ENCODE results near the gene PNPLA1.

PNPLA1 gene

DNA sequence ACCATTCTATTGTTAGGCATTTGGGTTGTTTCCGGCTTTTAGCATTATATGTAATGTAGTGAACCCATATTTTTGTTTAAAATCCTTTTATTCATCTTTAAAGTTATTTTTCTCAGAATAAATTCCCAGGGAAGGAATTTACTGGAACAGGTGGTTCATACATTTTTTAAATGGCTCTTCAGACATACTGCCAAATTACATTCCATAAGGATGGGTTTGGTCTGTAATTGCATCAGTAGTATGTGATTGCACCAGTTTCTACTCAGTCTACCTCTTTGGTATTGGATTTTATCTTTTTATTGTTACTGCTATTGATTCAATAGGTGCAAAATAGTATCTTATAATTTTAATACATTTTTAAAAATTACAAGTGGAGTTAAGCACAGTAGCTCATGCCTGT, 46.2 kb upstream of the PNPLA1 start:
- no peak overlapping the region for H2AFZ ChIP-seq (ENCODE audit: low read depth)
- no peak overlapping the region for H3K9ac ChIP-seq
- H3K27me3 ChIP-seq (ENCODE audit: insufficient read depth, low read depth): no peaks in the 10 kb centered on the region
- no peak overlapping the region for H3K4me3 ChIP-seq (IDR thresholded peaks at IDR 0.05; ENCODE audit: insufficient read depth, low read depth, low read length)
- no peak for TF ChIP-seq CTCF (conservative IDR thresholded peaks at IDR 0.05; ENCODE audit: low read depth, low read length)
- no peaks in the 10 kb centered on the region for H4K20me1 ChIP-seq (ENCODE audit: insufficient read depth)
- no peaks in the 10 kb centered on the region for H3K36me3 ChIP-seq (ENCODE audit: insufficient read depth)
- H3K27ac ChIP-seq: no peak overlapping the region
- no peaks in the 10 kb centered on the region for H3K79me2 ChIP-seq (ENCODE audit: insufficient read depth, low read depth)
- peaks cover 6% of the 10 kb centered on the region for H3K4me1 ChIP-seq (ENCODE audit: low read depth, poor library complexity, severe bottlenecking)
- no peak overlapping the region for H3K4me2 ChIP-seq

DNA sequence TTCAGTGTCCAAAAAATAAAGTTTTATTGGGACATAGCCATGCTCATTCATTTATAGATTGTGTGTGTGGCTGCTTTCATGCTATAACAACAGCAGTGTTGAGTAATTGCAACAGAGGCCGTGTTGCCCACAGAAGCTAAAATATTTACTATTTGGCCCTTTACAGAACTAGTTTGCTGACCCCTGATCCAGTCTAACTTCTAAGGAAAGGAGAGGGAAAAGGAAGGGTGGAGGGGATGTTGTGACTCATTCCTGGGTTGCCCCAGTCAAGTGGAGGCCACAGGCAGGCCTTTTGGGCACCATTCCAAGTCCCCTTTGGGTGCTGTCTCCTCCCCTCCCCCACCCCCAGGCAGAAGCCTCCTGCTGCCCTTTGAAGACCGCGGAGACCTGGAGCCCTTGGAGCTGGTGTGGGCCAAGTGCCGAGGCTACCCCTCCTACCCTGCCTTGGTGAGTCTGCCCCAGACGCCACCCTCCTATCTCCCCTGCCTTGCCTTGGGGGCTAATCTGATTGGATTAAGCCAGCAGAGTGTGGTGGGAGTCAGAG, 44.9 kb upstream of the PNPLA1 start:
- no peaks in the 10 kb centered on the region for H3K79me2 ChIP-seq (ENCODE audit: insufficient read depth, low read depth)
- no peaks in the 10 kb centered on the region for H3K36me3 ChIP-seq (ENCODE audit: insufficient read depth)
- H3K4me1 ChIP-seq (ENCODE audit: low read depth, poor library complexity, severe bottlenecking): peaks cover 6% of the 10 kb centered on the region
- no peak for TF ChIP-seq CTCF (conservative IDR thresholded peaks at IDR 0.05; ENCODE audit: low read depth, low read length)
- no peak overlapping the region for H3K4me3 ChIP-seq (IDR thresholded peaks at IDR 0.05; ENCODE audit: insufficient read depth, low read depth, low read length)
- no peak overlapping the region for H2AFZ ChIP-seq (ENCODE audit: low read depth)
- no peak overlapping the region for H3K4me2 ChIP-seq
- no peaks in the 10 kb centered on the region for H4K20me1 ChIP-seq (ENCODE audit: insufficient read depth)
- no peaks in the 10 kb centered on the region for H3K27me3 ChIP-seq (ENCODE audit: insufficient read depth, low read depth)
- no peak overlapping the region for H3K9ac ChIP-seq
- H3K27ac ChIP-seq: no peak overlapping the region

- no peak overlapping the region for H3K4me3 ChIP-seq (IDR thresholded peaks at IDR 0.05; ENCODE audit: insufficient read depth, low read depth, low read length)
- H3K27me3 ChIP-seq (ENCODE audit: insufficient read depth, low read depth): no peaks in the 10 kb centered on the region
- no peak overlapping the region for H2AFZ ChIP-seq (ENCODE audit: low read depth)
- H3K4me1 ChIP-seq (ENCODE audit: low read depth, poor library complexity, severe bottlenecking): peaks cover 6% of the 10 kb centered on the region
- no peaks in the 10 kb centered on the region for H4K20me1 ChIP-seq (ENCODE audit: insufficient read depth)
- H3K4me2 ChIP-seq: no peak overlapping the region
- H3K36me3 ChIP-seq (ENCODE audit: insufficient read depth): no peaks in the 10 kb centered on the region
- H3K27ac ChIP-seq: no peak overlapping the region
- TF ChIP-seq CTCF (conservative IDR thresholded peaks at IDR 0.05; ENCODE audit: low read depth, low read length): no peak
- no peaks in the 10 kb centered on the region for H3K79me2 ChIP-seq (ENCODE audit: insufficient read depth, low read depth)
- no peak overlapping the region for H3K9ac ChIP-seq
Measured at GRCh38 chr6:36226438-36227047, 43.3 kb upstream of the PNPLA1 start.

DNA sequence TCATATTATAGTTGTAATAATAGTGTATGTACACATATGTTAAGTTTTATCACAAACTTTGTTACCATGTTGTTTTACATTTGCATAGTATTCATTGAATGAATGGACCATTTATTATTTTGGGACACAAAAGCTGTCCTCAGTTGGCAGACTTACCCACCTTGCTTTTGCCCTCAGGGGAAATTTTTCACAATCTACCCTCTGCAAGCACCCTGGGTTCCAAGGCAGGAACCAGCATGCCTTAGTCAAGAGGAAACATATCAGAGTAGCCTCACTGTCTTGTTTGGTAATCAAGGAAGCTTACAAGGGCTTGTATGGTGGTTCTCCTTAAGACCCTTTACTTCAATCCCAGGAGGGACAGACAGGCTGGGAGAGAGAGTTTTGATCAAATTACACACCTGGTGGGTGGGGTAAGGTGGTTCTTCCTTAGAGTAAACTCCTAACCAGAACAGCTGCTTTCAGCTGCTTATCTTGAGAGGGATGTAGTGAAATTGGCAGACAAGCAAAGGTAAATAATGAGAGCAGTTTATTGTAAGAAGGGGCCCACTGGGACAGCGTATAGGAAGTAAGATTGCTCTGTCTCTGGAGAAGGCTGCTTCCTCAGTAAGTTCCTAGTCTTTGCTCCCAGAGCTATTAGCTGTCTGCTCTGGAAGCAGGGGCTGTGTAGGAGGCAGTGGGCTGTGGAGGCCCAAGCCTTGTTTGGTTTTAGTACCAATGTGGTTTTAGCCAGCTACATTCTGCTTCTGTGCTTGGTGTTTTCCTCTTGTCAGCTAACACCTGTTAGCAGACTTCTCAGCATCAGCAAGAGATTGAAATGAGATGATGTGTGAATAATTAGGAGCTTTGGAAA, 42.3 kb upstream of the PNPLA1 start:
- no peak overlapping the region for H3K4me3 ChIP-seq (IDR thresholded peaks at IDR 0.05; ENCODE audit: insufficient read depth, low read depth, low read length)
- no peaks in the 10 kb centered on the region for H3K79me2 ChIP-seq (ENCODE audit: insufficient read depth, low read depth)
- TF ChIP-seq CTCF (conservative IDR thresholded peaks at IDR 0.05; ENCODE audit: low read depth, low read length): no peak
- no peak overlapping the region for H3K4me2 ChIP-seq
- H2AFZ ChIP-seq (ENCODE audit: low read depth): no peak overlapping the region
- no peaks in the 10 kb centered on the region for H4K20me1 ChIP-seq (ENCODE audit: insufficient read depth)
- no peaks in the 10 kb centered on the region for H3K27me3 ChIP-seq (ENCODE audit: insufficient read depth, low read depth)
- H3K36me3 ChIP-seq (ENCODE audit: insufficient read depth): no peaks in the 10 kb centered on the region
- no peak overlapping the region for H3K9ac ChIP-seq
- H3K4me1 ChIP-seq (ENCODE audit: low read depth, poor library complexity, severe bottlenecking): peaks cover 6% of the 10 kb centered on the region
- no peak overlapping the region; the same call in 1 of the 2 replicates for H3K27ac ChIP-seq
